Stimulated activated CD4-positive, alpha-beta T cell treated with anti-CD3 and anti-CD28 coated beads, Interleukin-4, amount 100 ng/mL, for 24 hours (primary cell): Measurements from ENCODE around the gene PDGFD.

Experiments used
- DNase-seq: peaks from one replicate; pipeline ENCODE4 v3.0.0-alpha.2; 2020

PDGFD gene

DNA sequence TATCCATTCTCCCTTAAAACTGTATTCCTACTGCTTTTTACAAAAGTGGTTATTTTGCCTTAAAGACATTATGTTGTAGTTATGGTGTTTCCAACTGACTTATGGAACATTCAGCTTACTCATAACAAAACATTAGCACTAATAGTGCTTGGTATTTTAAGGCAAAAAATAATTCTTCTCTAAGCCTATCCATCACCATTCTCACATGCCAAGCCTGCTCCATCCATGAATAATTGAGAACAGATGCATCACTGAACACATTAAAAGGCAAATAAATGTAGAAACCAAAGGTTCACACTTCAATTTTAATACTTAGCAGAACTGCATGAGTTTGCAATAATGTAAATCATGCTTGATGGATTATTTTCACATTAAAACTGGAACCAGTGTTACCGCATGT, 169.9 kb downstream of the PDGFD start:
- DNase-seq: no peak

DNA sequence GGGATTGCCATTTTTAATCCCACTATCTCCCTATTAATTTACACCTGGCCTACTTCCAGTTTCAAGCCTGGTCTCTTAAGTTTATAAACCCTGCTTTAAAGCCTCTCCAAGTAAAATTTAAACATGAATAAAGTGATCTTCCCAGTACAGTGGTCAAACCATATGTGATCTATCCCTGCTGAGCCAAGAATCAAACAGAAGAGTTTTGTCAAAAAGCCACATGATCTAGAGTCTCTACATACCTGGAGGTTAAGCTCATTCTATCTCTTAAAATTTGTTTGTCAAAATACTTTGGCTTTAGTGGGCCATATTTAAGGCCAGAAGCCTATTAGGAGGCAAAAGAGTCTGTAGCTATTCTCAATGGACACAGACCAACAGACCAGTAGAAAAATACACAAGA, 170.4 kb downstream of the PDGFD start:
- no peak for DNase-seq

DNA sequence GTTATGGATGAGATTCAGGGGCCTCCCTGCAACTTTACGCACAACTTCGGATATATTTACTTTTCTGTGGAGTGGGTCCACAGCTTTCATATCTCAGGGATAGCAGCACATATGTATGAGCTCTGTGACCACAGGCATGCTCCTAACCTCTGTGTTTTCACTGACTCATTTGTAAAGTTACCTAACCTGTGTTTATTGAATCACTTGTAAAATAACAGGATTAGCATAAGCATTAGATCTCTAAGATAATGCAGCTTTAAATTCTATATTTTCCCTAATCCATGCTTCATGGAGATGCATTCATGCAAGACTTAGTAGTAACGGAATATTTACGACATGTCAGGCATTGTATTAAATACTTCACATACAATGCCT, 175.4 kb downstream of the PDGFD start:
- no peak for DNase-seq

DNA sequence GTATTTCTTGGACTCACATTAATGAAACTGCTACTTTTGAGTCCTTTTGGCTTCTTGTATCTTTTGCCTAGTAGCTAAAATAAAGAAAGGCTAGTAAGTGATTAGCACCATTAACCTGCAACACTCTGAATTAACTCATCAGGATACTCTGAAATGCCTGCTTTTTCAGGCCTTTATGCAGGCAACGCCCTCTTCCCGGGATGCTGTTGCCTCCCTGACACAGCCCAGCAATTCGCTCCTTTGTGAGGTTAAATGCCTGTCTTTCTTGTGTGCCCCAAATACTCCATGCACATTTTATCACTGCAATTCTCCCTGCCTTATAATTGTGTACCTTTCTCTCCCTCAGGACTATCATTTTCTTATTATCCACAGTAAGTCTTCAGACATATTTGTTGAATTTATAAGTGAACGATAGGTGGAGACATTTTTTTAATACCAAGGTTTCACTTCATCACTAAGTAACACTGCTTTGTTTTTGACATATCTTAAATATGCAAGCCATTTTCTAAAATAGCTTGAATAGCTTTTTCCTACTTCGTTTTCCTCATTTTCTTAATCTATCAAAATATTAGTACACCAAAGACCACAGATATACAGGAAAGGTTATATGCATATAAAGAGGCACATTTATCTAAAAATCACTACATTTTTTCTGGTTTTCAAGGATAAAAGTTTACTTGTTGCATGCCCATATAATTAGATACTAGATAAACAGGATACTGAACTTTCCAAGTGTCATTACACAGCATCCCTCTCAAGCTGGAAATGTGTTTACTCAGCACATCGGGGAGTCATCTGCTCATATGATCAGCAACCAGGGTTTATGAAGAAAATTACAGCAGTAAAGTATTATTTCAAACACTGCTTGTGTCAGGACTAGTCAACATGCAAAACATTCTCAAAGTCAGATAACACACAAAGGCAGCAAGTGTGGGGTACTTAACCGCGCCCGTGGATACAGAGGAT, 176.0 kb downstream of the PDGFD start:
- no peak for DNase-seq

DNA sequence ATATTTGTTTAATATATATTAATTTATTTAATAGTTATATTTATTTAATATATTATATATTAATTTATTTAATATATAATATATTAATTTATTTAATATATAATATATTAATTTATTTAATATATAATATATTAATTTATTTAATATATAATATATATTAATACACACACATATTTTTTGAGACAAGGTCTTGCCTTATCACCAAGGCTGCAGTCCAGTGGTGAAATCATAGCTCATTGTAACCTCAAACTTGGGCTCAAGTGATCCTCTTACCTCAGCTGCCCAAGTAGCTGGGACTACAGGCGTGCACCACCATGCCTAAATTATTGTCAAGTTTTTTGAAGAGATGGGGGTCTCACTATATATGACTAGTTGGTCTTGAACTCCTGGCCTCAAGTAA, 178.9 kb downstream of the PDGFD start:
- DNase-seq: no peak

DNA sequence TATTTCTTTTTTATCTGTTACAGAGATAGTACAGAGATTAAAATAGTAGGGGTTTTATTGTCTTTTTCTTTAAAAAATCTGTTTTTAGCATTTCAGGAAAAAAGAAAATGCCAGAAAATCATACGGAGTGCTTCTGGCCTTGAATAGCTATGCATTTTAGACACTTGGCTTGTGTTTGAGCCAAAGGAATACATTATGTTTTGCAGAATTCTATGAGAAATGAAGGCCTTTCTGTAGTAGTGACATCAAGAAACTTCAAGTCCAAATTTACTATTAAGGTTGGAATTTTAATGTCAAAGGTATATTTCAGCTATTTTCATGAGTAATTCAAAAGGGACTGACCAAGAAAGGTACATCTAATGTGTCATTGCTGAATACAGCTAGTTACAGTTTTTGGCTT, 183.8 kb downstream of the PDGFD start:
- DNase-seq: no peak

DNA sequence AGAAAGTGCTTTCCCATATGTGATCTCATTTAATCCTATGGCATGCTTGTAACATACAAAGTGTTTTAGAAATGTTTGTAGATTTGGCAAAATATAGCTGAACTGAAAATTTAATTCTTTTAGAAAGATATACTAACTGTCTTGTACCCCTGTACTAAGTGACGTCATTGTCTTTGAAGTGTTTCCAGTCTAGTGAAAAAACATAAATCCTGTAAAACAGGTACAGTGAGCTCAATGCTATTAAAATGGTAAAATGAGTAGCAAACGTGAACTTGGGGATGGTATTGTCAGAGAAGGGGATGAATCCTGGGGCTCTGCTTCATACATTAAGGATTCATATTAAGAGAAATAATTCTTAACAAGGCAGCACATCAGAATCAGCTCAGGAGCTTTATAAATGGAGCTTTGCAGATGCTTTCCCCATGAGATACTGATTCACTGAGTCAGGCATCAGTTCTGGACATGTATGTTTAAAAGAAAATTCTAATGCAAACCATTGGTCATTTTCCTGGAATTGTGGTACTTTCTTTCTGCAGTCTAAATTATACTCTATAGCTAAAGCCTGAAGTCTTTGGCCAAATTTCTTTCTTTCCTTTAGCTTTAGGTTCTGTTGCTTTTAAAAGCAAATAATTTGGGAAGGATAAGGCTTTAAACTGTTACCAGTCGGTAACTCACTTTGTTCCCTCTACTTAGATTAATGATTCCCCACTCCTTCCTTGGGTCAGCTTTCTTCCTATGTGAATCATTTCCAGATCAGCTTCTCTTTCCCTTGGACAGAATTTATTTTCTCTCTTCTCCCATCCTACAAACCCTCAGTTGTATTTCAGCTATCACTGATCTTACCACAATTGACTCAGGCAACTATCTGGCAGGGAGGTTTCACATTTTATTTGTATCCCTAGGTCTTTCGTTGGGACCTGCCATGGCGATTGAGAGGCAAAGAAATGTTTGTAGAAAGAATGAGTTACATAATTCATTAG, 185.0 kb downstream of the PDGFD start:
- DNase-seq: no peak

DNA sequence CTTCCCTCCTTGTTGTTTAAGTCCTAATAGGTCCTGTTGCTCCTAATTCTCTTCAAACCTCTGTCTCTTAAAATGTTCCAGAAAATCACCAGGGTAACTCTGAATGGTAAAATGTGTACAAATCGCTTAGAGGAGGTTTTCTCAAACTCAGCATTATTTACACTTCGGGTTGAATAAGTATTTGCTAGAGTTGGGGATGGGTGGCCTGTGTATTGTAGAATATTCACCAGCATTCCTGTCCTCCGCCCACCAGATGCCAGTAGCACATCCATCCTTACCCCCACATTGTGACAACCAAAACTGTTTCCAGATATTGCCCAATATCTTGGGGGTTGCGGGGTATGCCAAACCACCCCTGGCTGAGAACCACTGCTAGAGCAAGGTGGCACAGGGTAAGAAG, 191.9 kb downstream of the PDGFD start:
- DNase-seq: no peak

DNA sequence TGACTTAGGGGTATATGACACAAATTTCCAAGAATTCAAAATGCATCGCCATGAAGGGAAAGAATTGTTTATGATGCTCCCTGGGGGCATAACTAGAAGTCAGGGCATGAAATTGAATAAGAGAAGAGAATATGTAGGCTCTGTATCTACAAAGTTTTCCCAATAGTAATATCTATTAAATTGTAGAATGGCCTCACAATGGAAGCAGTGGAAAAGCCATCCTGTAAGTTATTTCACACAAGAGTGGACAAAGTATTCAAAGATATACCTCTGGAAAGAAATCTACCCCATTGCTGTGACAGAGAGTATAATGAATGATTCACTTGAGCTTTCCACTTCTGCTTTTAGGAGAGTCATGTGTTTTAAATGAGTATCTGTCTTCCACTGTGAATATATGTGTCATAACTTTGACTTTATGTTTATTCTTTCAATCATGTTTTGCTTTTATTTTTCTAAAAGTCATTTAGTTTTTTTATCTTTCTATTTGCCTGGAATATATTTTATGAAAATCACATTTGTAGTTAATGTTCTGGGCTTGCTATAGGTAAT, 193.2 kb downstream of the PDGFD start:
- DNase-seq: no peak

DNA sequence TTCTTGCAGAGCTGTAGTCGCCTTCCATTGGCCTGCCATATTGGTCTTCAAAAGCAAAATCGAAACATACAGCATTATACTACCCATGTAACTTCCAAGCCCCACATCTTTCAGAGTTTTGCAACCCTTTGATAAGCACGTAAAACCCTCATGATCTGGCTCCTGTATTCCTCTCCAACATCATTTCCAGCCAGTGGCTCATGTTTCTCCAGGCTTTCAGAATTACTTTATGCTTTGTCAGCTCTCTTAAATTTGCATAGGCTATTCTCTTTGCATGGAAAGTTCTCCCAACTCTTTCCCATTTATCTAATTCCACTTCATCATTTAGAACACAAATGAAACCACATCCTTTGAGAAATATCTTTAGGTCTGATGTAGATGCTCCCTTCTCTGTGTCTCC, 195.3 kb downstream of the PDGFD start:
- no peak for DNase-seq

DNA sequence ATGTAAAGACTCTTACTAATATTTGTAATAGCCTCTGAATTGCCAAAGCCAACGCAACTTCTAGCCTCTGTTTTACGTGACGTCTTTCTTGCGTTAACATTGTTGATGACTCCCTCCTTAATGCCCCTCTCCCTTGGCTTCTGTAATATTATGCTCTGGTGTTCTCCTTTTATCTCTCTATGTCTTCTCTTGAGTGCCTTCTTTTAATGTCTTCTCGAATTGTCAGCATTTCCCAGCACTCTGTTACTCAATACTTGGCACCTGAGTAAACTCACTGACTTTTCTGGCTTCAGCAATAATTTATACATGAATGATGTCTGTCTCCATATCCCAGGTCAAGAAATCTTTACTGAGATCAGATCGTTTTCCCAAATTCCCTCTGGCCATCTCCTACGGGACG, 196.0 kb downstream of the PDGFD start:
- DNase-seq: no peak

DNA sequence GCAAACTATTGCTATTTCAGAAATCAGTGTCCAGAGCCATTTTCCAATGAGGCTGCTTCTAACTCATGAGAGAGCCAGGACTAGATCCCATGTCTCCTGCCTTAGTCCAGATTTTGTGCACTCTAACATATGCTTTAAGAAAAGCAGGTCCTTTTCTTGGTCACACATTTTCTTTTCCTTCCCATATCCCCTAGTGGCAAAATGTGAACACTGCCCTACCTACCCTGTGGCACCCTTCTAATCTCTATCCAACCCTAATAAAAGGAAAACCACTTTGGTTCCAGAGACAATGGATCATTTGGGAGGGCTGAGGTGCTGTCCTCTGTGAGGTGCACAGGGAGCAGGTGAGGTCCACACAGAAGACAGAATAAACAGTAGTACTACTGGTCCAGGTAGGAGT, 199.6 kb downstream of the PDGFD start:
- DNase-seq: no peak

DNA sequence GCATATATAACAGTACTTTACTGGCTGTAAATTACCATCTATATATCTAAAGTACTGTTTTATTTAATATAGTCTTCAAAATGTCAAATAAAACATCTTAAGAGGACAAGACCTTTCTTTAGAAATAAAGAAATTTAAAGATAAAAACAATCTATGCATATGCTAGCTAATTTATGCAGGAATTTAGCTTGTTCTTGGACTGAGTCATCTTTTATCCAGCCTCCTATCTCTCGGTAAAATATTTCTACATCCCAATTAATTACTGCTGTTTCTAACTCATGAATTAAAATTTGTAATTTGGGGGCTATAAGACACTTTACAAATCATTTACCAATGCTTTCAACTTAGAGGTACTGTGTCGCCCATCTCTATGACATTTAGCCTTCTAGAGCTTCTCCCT, 200.3 kb downstream of the PDGFD start:
- no peak for DNase-seq

DNA sequence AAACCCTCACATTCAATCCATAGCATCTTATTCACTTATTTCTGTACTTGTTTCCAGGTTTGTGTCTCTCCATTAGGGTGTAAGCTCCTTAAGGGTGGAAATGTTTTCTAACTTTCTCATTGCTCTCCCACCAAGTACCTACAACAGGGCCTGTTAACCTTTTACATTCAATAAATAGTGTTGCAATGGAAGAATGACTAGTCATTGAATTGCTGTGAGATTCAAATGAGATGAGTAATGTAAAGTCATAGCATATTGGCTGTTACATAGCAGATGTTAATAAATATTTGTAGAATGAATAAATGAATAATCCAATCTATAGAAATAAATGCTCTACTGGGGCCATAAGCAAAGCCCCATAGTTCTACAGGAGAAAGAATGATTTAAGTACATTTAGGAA, 202.9 kb downstream of the PDGFD start:
- no peak for DNase-seq

DNA sequence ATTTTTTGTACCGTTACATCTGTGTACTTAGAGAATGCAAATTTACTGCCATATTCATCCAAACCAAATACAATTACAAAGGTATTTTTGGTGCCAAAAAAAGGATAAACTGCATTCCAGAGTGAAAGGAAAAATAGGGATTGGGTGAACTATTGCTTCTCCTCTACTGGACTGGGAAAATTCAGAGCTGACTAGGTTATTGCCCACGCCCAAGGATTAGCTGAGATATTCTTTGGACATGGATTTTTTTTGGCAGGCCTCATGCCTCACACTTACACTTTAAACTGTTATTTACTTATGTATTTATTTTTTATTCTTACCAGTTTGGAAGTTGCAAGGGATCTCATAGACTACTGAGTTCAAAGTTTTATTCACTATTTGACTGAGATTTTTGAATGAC, 203.8 kb downstream of the PDGFD start:
- DNase-seq: no peak

DNA sequence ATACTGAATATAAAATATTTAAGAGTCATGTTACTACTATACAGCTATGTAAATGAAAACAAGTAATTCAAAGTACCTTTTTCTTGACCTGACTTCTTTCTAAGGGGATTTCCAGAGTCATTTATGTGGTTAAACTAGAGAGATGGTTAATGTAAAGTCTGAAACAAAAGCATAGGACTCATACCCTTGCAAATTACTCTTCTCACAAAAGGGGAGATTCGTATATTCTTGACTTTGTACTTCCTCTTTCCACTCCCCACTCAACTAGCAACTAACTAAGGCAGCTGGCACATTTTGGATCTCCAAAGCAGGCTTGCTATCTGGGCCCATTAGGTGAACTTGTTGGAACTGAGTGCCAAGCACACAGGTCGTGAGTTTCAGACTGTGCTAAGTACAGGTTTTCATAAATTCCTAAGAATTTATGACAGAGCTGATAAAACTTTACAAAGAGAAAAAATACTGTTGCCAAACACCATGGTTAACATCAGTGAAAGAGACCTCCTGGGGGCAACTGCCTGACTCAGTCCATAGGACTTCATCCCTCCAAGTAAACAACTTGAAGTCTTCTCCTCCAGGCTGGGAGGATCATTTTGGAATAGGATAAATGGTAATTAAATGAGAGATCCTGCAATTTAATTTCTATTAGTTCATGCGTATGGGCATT, 204.5 kb downstream of the PDGFD start:
- DNase-seq: no peak

DNA sequence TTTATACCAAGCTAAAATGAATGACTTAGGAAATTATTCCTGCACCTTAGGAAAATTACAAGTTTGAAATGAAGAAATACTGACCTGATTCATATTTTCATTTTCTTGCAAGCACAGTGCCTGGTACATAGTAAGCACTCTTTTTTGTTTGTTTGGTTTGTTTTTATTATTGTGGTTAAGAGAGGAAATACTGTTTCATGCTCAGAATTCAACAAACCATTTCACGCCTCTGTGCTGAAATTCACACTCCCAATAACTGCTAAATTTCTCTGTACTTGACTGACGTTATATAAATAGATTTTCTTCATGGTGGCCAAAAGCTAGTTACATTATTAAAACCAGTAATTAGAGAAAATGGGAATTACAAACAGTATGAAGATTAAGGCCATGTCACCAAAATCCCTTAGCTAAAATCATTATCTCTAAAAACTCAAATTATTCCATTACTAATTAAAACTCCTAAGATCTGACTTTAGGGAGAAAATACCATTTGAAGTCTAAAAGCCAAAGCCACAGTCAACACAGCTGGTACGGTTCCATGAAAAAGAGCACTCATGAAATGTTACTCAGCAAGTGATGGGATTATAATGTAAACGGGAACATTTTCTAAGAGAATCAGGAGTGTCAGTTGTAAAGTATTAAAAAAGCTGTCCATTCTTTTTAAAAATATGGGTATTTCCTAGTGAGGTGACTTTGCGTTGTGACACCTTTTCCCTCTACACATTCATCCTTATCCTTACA, 205.3 kb downstream of the PDGFD start:
- no peak for DNase-seq

DNA sequence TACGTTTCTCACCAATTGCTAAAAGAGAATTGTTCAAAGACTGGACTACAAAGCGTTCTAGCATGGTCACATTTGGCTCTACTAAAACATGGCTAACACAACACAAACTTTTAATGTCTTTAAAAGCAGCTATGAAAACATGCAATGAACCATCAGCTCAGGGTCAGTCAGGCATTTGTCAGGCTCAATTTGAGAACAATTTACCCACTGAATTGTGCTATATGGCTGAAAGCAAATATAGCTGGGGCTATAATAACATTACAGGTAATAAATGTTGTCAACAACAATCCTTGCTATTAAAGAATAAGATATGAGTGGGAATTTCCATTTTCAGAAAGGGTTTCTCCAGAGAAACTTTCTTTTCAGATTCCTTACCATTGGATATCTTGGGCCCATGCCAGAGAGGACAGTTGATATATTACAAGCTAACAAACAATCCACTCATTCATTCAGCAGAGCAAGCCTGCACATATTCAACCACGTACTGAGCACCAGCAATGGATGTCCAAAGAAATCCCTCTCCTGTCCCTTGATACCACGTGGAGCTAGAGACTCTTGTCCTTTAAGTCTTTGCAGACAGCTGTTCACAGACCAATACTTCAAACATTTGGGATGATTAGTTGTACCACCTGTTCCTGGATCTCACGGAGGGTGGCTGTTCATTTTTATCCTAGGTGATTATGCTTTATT, 210.0 kb downstream of the PDGFD start:
- DNase-seq: no peak

DNA sequence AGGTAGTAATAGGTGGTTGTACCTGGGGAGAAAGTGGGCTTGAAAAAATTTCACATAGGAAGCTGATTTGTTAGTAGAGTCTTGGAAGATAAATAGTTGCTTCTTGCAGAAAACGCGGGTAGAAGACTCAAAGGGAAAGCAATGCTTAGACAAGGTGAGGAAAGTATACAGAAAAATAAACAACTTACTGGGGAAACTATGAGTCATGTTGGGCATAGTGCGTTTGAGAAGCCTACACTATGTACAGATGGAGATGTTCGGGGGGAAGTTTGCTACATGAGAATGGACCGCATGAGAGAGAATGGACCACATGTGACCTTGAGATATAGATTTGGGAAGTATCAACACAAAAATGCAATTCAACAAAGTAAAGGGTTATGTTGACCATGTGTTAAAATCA, 214.2 kb downstream of the PDGFD start:
- DNase-seq: no peak

DNA sequence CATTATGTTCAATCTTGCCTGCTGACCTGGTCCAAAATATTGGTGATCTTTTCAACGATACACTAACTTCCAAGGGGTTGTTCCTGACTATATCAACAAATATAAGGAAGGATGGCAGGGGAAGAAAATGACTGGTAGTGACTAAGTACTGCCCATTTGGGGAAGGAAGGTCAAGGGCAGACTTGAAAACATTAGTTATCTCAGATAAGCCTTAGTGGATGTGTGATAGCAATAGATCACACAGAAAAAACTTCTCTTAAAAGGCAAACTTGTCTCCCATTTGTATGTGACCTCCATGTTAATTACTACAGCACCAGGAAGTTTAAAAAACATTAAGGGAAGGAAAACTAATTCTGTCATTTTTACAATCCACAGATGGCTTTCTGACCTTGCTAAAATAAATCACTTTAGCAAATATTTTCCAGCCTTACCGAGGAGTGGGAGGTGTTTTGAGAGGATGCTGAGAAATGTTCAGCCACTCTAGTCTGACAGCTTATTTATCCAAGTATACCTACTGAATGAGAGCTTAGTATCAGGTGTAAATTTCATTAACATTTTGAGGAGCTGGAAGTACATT, 215.7 kb downstream of the PDGFD start:
- DNase-seq: no peak

DNA sequence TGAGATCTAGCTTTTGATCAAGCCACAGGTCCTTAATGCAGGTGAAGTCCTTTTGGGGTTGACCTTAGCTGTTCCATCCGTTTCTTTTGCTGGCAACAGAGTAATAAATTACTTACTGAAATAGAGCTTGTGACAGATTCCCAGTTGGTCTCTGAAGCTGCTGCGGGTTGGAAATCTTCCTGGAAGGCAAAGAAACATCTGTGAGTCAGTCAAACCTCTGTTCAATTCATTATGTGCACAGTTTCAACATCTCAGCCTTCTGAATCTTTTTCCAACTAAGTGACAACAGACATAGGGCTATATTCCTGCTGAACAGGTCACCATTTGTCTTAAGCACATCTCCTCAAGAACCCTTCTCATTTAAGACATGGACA, 216.4 kb downstream of the PDGFD start:
- DNase-seq: no peak
